CD4-positive, alpha-beta T cell treated with Interleukin-15 for 4 hours (primary cell): ENCODE measurements around the gene GSN.

Experiments
- DNase-seq: peaks from one replicate; pipeline ENCODE4 v3.0.0-alpha.2; 2020; ENCODE audit warnings: low spot score

The GSN gene

GRCh38 chr9:121353241-121354061 lies 85.5 kb downstream of the GSN start:
- peak; percentile 77 for DNase-seq

GRCh38 chr9:121354141-121354540 lies 86.2 kb downstream of the GSN start:
- no peak for DNase-seq

- no peak for DNase-seq
Measured at GRCh38 chr9:121354762-121355161, 86.8 kb downstream of the GSN start.

- peak; percentile 20 for DNase-seq
Measured at GRCh38 chr9:121357011-121357410, 89.0 kb downstream of the GSN start.

- no peak for DNase-seq
Measured at GRCh38 chr9:121358751-121359150, 90.8 kb downstream of the GSN start.

GRCh38 chr9:121359351-121360294 lies 91.7 kb downstream of the GSN start:
- DNase-seq: no peak

- no peak for DNase-seq
Measured at GRCh38 chr9:121360601-121361374, 92.8 kb downstream of the GSN start.

- no peak for DNase-seq
Measured at GRCh38 chr9:121362813-121363621, 95.1 kb downstream of the GSN start.

GRCh38 chr9:121363622-121363961 lies 95.6 kb downstream of the GSN start:
- DNase-seq: no peak

GRCh38 chr9:121364077-121364476 lies 96.1 kb downstream of the GSN start:
- no peak for DNase-seq

- DNase-seq: no peak
Measured at GRCh38 chr9:121364886-121365285, 96.9 kb downstream of the GSN start.

GRCh38 chr9:121365564-121365963 lies 97.6 kb downstream of the GSN start:
- no peak for DNase-seq

GRCh38 chr9:121366611-121367192 lies 98.7 kb downstream of the GSN start:
- DNase-seq: no peak

- no peak for DNase-seq
Measured at GRCh38 chr9:121367306-121368137, 99.6 kb downstream of the GSN start.

GRCh38 chr9:121368138-121368522 lies 100.2 kb downstream of the GSN start:
- DNase-seq: no peak

- DNase-seq: no peak
Measured at GRCh38 chr9:121368745-121369144, 100.8 kb downstream of the GSN start.

- peak; percentile 61 for DNase-seq
Measured at GRCh38 chr9:121369595-121370265, 101.8 kb downstream of the GSN start, which contains the start of gene STOM. Gene STOM (minus strand): TSS chr9:121370250. CDS start chr9:121370187, 63 bp downstream.

- no peak for DNase-seq
Measured at GRCh38 chr9:121371495-121372061, 103.6 kb downstream of the GSN start.
